Endothelial cell of umbilical vein (primary cell): ENCODE data around the gene GUCA2A. TPM values are rescaled to one million over a fixed set of nuclear protein-coding genes. Genes with fewer than 3 reads are reported as not detected.

ENCODE experiments used
- BruUV-seq: library from RNA; stranded (reverse); fragments of 400-500 nt; replicated peaks from 2 replicates; lab custom pipeline; 2021; lab: Mats Ljungman, UMichigan
- CTCF ChIA-PET: fragments of 300-600, 350-600 bp; sonication (Branson Sonifier 250); formaldehyde crosslinking; loops from one replicate; lab custom pipeline; 2021; ENCODE audit warnings: antibody characterized with exemption, inconsistent platforms; lab: Charles Lee
- POLR2A ChIA-PET: fragments of 300-600, 350-600 bp; sonication (Branson Sonifier 250); formaldehyde crosslinking; loops from one replicate; lab custom pipeline; 2021; ENCODE audit warnings: antibody characterized with exemption, inconsistent platforms; lab: Charles Lee
- DNase-seq: peaks from one replicate; pipeline ENCODE4 v3.0.0-alpha.2; 2011; ENCODE audit warnings: low read depth, low spot score
- FAIRE-seq: peaks from 2 replicates; lab custom pipeline; 2011; peaks lifted over from hg19 to GRCh38; lab: Jason Lieb, UNC
- H2AFZ ChIP-seq: 2 replicates; pipeline ENCODE4 v1.6.0; 2012; ENCODE audit warnings: low read depth, low read length, control low read depth, inconsistent platforms
- H3K27ac ChIP-seq: 2 replicates; pipeline ENCODE4 v1.5.1; 2011; ENCODE audit warnings: low read depth, mild to moderate bottlenecking, control low read depth, low read length, moderate library complexity; ENCODE audit not compliant: insufficient read depth
- H3K27me3 ChIP-seq, 2 experiments: 2 replicates each; pipeline versions ENCODE4 v1.6.0 to v1.6.1; 2011; ENCODE audit warnings: low read length in 2 of 2, mixed read lengths in 1 of 2; ENCODE audit not compliant: control insufficient read depth in 2 of 2, insufficient read depth in 2 of 2
- H3K36me3 ChIP-seq, 2 experiments: 2 replicates in 1 of 2; 3 replicates in 1 of 2; pipeline ENCODE4 v1.5.1; 2011; ENCODE audit warnings: low read length in 2 of 2, mild to moderate bottlenecking in 1 of 2, moderate library complexity in 1 of 2; ENCODE audit not compliant: control insufficient read depth in 2 of 2, insufficient read depth in 2 of 2; ENCODE audit errors: extremely low read depth in 1 of 2
- H3K4me1 ChIP-seq: 3 replicates; pipeline ENCODE4 v1.5.1; 2011; ENCODE audit warnings: mild to moderate bottlenecking, low read length; ENCODE audit not compliant: control insufficient read depth, insufficient read depth; ENCODE audit errors: extremely low read depth
- H3K4me2 ChIP-seq: 2 replicates; pipeline ENCODE4 v1.6.1; 2011; ENCODE audit warnings: low read length, control low read depth, mixed read lengths; ENCODE audit not compliant: insufficient read depth
- H3K4me3 ChIP-seq, 3 experiments: fragments of 200-600 bp in 1 of 3; sonication (generic), shearing (Covaris generic) in 1 of 3; replicated peaks in 1 of 3; 2 replicates each; pipeline ENCODE4 v1.5.1; 2011 to 2016; ENCODE audit warnings: control low read depth in 3 of 3, low read length in 3 of 3, mild to moderate bottlenecking in 2 of 3, inconsistent platforms in 1 of 3, low read depth in 1 of 3, moderate library complexity in 1 of 3; ENCODE audit not compliant: insufficient read depth in 1 of 3
- H3K79me2 ChIP-seq: 2 replicates; pipeline ENCODE4 v1.6.0; 2012; ENCODE audit warnings: low read length, inconsistent platforms; ENCODE audit not compliant: control insufficient read depth, insufficient read depth
- H3K9ac ChIP-seq: replicated peaks from 2 replicates; pipeline ENCODE3; 2011; ENCODE audit warnings: low read length, control low read depth; ENCODE audit not compliant: insufficient read depth; ENCODE audit errors: extremely low read depth
- H3K9me1 ChIP-seq: replicated peaks from 3 replicates; pipeline ENCODE4 v1.6.0; 2011; ENCODE audit warnings: mild to moderate bottlenecking, low read length; ENCODE audit not compliant: control insufficient read depth, insufficient read depth; ENCODE audit errors: extremely low read depth
- H3K9me3 ChIP-seq: replicated peaks from 2 replicates; pipeline ENCODE4 v1.5.1; 2012; ENCODE audit warnings: low read length, inconsistent platforms; ENCODE audit not compliant: control insufficient read depth, insufficient read depth
- H4K20me1 ChIP-seq: replicated peaks from 2 replicates; pipeline ENCODE3; 2011; ENCODE audit warnings: mild to moderate bottlenecking, low read length; ENCODE audit not compliant: control insufficient read depth, insufficient read depth; ENCODE audit errors: extremely low read depth
- FOS ChIP-seq: IDR thresholded peaks from 2 replicates; pipeline ENCODE4 v1.6.1; 2011; ENCODE audit warnings: mild to moderate bottlenecking, low read length, moderate library complexity, borderline replicate concordance; ENCODE audit not compliant: insufficient read depth
- JUN ChIP-seq: IDR thresholded peaks from 2 replicates; pipeline ENCODE4 v1.6.1; 2011; ENCODE audit warnings: borderline replicate concordance, low read depth; ENCODE audit not compliant: insufficient read length, insufficient read depth
- MYC ChIP-seq: IDR thresholded peaks from one replicate; pipeline ENCODE4 v1.6.1; 2011; ENCODE audit warnings: mild to moderate bottlenecking, low read depth, low read length
- POLR2A ChIP-seq: IDR thresholded peaks from 2 replicates; pipeline ENCODE4 v1.6.1; 2012; ENCODE audit warnings: low read depth, mild to moderate bottlenecking, control low read depth, low read length
- POLR2AphosphoS5 ChIP-seq: IDR thresholded peaks from 2 replicates; pipeline ENCODE4 v1.6.1; 2012; ENCODE audit warnings: low read depth, mild to moderate bottlenecking, control low read depth, low read length, moderate library complexity; ENCODE audit not compliant: insufficient read depth
- dilution Hi-C: fragments of 300-500 bp; cut with MboI; formaldehyde crosslinking; loops from one replicate; pipeline ENCODE4 v1.15.0; 2019; ENCODE audit warnings: low sequenced_read_pairs; ENCODE audit not compliant: extremely low pct_ligation_motif_present
- intact Hi-C: fragments of 100-400 bp; cut with micrococcal nuclease; formaldehyde crosslinking; loops from one replicate; pipeline ENCODE4 v1.10.0; 2022
- polyA plus RNA-seq, 4 experiments: library from polyadenylated mRNA; depleted of rRNA in 3 of 4; stranded (reverse) in 3 of 4; unstranded in 1 of 4; fragments of >200 nt; gene quantifications; 2 replicates each; pipeline versions ENCODE4 v1.2.1 to v1.2.3, GENCODE V29; 2011 to 2012; ENCODE audit warnings: missing spikeins in 1 of 4
- total RNA-seq: library from RNA; stranded (reverse); gene quantifications from 2 replicates; pipeline ENCODE4 v1.2.3, GENCODE V29; 2021

The GUCA2A gene
- total and polyA plus RNA-seq, 2 donors (not counting 3 experiments of a cell fraction or from before 2014, with no cell fraction given): not detected

DNA sequence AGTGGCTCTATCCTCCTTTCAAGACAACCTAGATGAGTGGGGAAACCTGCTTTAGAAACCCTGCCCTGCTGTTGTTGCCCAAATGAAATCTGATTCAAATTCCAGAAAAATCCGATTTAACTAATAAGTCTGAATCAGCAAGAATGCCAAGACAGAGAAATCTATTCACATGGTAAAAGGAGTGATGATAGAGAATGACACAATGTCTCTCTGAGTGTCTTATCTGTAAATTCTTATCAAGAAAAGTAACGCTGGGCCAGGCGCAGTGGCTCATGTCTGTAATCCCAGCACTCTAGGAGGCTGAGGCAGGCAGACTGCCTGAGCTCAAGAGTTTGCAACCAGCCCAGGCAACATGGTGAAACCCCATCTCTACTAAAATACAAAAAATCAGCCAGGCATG is 13.7 kb upstream of the GUCA2A start:
- no peak for DNase-seq
- Histone ChIP-seq H3K9ac (no peak overlapping the region), H4K20me1 (no peaks in the 10 kb centered on the region), H3K79me2 (no peaks in the 10 kb centered on the region), H3K4me1 (peaks cover 13% of the 10 kb centered on the region), H3K4me3 (no peak overlapping the region), H3K4me2 (no peak overlapping the region), H3K9me3 (no peaks in the 10 kb centered on the region), H3K27me3 (no peaks in the 10 kb centered on the region), H2AFZ (no peak overlapping the region), H3K9me1 (no peaks in the 10 kb centered on the region), H3K36me3 (no peaks in the 10 kb centered on the region), H3K27ac (no peak overlapping the region)
- BruUV-seq: no TSS peak
- ChIA-PET POLR2A (no interaction called here), CTCF (interaction anchor here (1.4 to 3.0 kb wide), 2 partner anchors 48 to 156 kb away, joined by 6 to 19 read pairs; partner anchors contain the start of gene FOXJ3)
- no peak for FAIRE-seq
- intact Hi-C loops: loop anchor here (10.0 kb wide), 1 partner anchor 477 kb away; the partner anchor contains the start of gene PPIH
- no peak for TF ChIP-seq POLR2AphosphoS5
- no peak for TF ChIP-seq JUN
- dilution Hi-C loops: no loop called here

DNA sequence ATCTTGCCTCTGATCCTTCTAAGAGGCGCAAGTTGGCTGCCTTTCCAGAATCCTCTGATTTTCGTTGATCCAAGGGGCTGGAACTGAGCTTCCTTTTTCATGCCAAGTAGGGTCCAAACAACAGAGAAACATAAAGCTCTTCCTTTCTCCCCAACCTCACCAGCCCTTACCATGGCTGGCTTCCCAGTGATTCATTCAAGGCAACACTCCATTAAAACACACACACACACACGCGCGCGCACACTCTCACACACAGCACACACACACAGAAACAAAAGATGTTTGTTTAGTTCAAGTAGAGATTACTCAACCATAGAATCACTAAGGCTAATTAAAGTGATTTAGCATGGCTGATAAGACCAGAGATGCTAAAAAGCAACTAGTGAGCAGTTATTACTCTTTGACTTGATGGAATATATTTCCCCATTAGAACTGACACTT is 13.0 kb upstream of the GUCA2A start:
- ChIA-PET CTCF (interaction anchor here (0.8 to 3.0 kb wide), 10 partner anchors 15 to 366 kb away, joined by 3 to 19 read pairs (median 4); partner anchors contain the start of gene FOXJ3), POLR2A (no interaction called here)
- Histone ChIP-seq H3K9me1 (no peaks in the 10 kb centered on the region), H4K20me1 (no peaks in the 10 kb centered on the region), H3K27me3 (no peaks in the 10 kb centered on the region), H3K9ac (no peak overlapping the region), H3K79me2 (no peaks in the 10 kb centered on the region), H3K4me3 (no peak overlapping the region), H3K4me2 (peak overlapping the region; percentile 25), H3K27ac (peak overlapping the region; percentile 20), H2AFZ (no peak overlapping the region), H3K4me1 (peaks cover 14% of the 10 kb centered on the region), H3K9me3 (no peaks in the 10 kb centered on the region), H3K36me3 (no peaks in the 10 kb centered on the region)
- dilution Hi-C loops (no loop called here), intact Hi-C loops (loop anchor here (1.0 to 10.0 kb wide), 2 partner anchors 157 to 477 kb away; partner anchors contain the start of gene PPIH)
- TSS peak; percentile 11 for BruUV-seq
- TF ChIP-seq MYC: no peak
- no peak for TF ChIP-seq POLR2A
- TF ChIP-seq JUN: no peak
- peak; percentile 73 for TF ChIP-seq FOS
- peak; percentile 92 for DNase-seq
- FAIRE-seq: peak; percentile 88
